IPS-11a (cell line): ENCODE measurements around the gene GRIK2.
"Not testable (repeated sequence)": the region's sequence is repeated elsewhere in the genome, so short reads cannot be mapped to it uniquely, and the experiment has no call there.

Source experiments
- H3K4me3 ChIP-seq: one replicate; pipeline ENCODE4 v1.5.1; 2013; ENCODE audit warnings: low read depth, low read length, control low read depth

Gene GRIK2

DNA sequence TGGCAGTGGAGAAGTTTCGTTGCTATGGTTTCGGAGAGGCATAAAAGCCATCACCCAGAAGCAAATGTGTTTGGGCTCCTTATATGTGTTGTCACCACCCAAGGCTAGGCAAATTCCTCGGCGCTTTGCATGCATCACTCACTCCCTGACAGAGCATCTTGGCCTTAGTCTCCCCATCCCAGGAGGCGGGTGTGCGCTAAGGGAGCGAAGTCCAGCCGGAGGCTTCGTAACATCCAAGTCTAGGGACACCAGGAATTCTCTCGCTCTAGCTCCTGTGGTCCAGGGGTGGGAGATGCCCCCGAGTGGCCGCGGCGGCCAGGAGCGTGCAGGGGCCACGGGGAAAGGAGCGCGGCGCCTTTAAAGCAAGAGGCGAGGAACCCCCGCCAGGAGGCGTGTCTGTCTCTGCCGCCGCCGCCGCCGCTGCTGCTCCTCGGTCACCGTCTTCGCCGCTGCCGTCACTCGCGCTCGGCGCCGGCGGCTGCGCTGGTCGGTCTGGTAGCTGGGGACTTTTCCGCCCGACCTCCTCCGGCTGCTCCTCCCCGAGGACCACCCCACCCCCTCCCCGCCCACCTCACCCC lies at the start of gene GRIK2:
TSS of gene GRIK2 (plus strand) at position 458 of the 578 bp plus-strand sequence.
- H3K4me3 ChIP-seq = peak within 1 kb of the TSS; percentile 71

DNA sequence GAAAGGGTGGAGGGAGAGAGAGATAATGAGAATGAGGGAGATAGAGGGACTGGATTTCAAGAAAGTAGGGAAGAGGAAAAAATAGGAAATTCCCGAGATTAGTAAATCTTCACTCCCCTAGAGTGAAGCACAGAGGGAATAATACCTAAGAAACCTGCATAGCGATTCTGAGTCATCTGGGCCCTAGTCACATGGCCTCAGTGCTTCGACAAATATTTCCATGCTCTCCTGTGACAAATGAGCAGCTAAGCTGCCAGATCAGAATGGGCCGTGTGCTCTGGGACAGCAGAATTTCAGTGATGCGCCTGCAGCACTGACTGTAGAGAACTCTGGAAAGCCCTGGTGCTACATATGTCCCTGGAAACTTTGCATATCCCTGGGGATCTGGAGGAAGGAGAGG lies 48.6 kb upstream of the GRIK2 start:
- no peak overlapping the region for H3K4me3 ChIP-seq

DNA sequence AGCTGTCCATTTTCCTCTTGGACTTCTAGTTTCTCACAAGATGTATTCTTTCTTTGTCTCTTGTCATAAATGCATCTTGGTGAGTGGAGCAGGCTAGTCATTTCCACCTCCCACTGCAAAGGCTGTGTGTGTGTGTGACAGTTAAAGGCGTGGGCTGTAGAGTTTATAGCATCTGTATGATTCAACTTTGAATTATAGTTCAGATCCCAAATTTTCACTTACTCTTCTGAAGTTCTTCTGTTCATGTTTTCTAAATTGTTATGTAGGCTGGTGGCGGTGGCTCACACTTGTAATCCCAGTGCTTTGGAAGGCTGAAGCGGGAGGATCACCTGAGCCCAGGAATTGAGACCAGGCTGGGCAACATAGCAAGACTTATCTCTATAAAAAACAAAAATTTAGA lies 44.7 kb upstream of the GRIK2 start:
- H3K4me3 ChIP-seq = no peak overlapping the region

DNA sequence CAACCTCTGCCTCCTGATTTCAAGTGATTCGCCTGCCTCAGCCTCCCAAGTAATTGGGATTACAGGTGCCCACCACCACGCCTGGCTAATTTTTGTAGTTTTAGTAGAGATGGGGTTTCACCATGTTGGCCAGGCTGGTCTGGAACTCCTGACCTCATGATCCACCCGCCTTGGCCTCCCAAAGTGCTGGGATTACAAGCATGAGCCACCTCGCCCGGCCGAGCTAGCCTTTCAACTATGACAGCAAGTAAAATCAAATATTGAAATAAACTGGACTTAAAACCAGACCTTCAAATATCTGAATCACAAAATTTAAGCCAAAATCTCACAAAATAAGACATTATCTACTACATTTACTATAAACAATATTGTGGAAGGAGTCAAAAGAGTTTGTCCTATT lies 42.9 kb upstream of the GRIK2 start:
- not testable (repeated sequence) for H3K4me3 ChIP-seq

DNA sequence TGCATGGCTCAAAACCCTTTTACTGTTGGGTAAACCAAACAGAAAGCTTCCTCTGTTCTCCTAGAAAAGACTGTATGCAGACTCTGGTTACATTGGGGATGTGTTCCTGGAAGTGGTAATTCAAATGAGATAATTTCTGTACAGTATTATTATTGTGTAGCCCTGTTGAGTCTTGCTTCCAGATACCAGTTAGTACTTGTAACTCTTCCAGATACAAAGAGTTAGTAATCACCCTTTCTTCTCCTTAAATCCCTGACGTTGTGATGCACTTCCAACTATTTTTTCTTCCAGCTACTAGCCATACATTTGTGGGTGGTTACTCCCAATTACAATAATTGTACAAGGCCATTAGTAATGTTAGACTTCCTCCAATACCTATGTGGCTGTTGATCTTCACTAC lies 42.3 kb upstream of the GRIK2 start:
- no peak overlapping the region for H3K4me3 ChIP-seq

DNA sequence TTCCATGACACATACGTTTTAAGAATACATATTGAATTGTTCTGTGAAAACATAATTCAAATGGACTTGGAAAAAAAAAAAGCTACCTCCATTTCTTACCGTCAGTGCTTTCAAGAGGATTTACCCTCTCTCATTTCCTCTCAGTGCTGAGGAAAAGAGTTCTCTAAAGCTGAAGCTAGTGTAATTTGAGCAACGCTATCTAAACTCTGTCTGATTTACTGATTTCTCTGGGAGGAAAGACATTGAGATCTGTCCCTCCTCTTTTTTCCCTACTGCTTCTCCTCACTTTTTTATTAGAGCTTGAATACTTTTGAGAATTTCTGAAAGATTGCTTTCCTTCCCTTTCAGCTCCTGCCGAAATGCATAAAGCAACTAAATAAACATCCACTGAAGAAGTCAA lies 41.2 kb upstream of the GRIK2 start:
- no peak overlapping the region for H3K4me3 ChIP-seq

DNA sequence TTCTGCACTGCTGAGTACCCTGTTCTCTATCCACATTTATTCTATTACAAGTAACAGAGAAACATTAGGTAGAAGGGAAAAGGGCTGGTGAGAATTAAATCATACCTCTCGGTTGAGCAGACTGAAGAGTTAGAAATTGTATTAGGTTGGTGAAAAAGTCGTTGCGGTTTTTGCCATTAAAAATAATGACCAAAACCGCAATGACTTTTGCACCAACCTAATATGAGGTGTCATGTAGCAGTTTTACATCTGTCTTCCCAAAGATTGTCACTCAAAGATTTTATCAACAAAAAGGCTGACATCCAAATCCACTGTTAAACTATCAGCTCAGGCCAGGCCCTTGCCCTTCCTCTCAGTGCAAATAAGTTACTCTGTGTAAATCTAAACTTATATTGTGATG lies 28.3 kb upstream of the GRIK2 start:
- H3K4me3 ChIP-seq = no peak overlapping the region

DNA sequence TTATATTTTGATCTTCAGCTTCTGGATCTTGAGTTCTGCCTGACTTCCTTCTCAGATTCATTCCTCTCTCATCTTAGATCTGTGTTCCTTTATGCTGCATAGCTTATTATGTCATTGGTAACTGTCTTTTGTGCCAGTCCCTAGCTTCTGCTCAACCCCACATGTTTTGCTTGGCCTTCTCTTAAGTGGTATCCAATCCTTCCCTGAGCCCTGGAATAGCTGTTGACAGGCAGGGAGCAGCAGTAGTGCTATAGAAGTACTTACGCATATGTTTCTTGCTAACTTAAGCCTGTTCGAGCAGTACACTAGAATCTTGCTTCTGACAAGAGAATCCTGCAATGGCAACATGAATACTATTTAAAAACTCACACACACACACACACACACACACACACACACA lies 13.6 kb upstream of the GRIK2 start:
- no peak overlapping the region for H3K4me3 ChIP-seq

DNA sequence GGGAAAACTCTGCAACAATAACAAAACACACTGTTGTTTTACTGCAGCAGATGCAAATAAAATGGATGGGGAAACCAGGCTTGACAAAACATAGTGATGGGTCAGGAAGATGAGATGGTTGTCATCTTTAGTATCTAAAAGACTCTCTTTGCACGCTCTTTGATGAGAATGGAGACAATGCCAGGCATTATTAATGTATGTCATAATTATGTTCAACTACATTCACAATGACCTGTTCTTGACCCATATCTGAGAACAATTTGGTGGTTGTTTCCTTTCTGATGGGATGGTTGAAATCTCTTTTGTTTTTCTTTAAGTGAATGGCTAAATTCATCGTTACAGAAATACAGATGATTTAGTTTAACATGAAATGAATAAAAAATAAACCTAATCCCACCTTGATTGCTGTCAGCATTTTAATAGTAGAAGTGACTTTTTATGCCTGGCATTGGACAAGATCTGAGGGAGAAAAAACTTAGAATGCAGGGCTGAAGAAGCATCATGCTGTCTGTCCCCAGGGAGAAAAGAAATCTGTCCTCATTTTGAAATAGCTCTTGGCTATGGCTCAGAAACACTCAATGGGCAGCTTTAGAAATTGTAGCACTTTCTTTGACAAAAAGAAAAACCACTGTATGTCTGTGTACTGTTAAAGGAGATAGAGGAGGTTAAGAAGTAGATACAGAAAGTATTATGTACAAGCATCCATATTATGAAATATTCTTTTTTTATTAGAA lies 12.4 kb upstream of the GRIK2 start:
- H3K4me3 ChIP-seq = no peak overlapping the region

DNA sequence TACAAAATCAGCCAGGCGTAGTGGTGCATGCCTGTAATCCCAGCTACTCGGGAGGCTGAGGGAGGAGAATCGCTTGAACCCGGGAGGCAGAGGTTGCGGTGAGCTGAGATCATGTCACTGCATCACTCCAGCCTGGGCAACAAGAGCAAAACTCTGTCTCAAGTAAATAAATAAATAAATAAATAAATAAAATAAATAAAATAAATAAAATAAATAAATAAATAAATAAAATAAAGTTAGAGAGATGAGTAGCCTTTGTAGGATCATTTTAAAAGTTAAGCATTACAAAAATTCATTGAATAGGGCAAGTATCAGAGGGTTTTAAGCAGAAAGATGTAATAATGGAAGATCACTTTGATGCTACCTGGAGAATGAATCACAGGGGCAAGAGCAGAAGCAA lies 9.8 kb upstream of the GRIK2 start:
- not testable (repeated sequence) for H3K4me3 ChIP-seq

DNA sequence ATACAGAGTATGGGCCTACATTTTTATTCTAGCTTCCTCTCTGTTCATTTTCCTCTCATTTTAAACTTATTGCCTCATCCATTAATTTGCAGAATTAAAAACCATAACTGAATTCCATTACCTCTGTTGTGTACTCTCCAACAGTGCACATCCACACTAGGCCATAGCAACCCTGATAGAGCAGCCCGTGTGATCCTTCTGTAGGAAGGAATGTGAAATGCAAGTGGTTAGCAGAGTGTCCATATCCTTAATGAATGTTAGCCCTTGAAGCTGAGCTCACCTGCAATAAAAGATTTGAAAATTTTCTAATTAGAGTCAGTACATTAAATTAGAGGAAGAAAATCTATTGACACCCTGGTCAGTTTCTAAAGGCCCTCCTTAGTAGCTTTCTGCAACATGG lies 6.5 kb upstream of the GRIK2 start:
- H3K4me3 ChIP-seq = no peak overlapping the region

DNA sequence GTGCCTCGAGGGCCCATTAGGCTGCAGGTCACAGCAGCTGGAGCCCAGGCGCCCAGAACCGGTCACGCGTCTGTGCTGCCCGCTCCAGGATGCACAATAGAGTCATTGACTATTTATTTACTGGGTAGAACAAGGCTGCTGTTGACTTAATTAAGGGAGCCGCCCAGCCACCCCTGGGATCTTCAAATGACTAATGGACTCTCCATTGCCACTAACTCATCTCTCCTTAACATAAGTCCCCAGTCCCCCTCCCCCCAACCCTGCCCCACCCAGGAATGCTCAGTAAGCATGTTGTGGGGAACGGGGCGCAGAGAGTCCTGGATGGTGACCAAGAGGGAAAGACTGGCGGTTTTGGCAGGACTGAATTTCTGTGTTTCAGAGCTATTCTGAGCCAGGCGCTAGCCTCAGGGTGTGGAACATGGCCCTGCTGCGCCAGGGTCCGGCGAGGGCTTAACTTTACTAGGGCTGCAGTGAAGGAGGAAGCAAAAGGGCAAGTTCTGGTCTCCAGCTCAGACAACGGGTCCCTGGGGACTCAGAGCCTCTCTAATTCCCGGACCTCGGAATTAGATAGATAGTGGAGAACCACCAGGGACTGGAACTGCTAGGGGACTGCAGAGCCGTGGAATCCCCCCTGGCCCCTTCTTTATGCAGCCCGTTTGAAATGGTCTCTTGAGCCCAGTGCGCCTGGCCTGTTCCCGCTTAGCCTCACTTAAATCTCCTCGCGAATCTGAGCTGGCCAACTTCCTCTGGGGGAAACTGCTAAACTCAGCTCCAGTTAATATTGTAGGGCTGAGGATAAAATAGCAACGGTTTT lies 1.5 kb upstream of the GRIK2 start:
- H3K4me3 ChIP-seq = peak overlapping the region; percentile 71

DNA sequence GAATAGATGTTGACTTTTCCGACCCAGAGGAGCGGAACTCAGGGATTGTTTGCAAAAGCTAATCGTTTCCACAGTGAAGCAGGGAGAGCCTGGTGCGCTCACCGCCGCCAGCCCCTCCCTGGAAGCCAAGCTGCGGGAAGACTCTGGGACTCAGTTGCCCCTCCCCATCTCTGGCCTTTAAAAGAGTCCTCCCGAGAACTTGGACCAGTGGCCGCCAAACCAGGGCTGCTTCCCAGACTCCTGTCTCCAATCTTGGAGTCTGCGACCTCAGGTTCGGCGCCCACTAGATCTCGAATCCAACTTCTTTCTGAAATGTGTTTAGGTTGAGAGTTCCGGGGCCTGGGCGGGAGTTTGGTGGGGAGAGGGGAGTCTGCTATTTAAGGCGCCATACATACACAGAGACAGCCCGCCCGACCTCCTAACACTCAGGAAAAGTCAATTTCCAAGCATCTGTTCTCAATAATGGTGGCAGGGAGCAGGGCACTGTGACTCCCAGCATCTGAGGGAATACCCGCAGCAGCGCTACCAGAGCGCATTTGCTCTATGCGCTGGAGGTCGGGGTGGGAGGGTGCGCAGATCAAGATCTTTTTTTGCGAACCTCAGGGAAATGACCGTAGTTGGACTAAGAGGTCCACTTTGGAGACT lies 800 bp upstream of the GRIK2 start:
- H3K4me3 ChIP-seq = peak overlapping the region; percentile 71

DNA sequence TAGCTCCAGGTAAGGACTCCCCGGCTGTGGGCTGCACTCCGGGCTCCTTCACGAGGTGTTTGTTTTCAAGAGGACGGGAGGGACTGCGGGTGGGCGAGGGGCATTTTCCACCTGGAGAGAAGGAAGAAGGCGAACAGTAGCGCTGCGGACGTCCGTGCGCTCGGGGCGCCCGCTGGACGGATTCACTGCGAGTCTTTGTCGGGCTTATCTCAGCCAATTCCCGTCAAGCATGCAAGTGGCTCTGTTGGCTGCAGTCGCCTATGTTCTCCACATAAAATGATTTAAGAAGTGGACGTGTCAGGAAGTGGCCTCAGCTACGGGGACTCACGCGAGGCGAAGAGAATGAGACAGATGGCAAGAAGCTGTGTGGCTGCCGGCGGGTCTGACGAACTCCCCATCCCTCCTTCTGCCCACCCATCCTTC lies 332 bp downstream of the GRIK2 start:
- H3K4me3 ChIP-seq = peak overlapping the region; percentile 71

DNA sequence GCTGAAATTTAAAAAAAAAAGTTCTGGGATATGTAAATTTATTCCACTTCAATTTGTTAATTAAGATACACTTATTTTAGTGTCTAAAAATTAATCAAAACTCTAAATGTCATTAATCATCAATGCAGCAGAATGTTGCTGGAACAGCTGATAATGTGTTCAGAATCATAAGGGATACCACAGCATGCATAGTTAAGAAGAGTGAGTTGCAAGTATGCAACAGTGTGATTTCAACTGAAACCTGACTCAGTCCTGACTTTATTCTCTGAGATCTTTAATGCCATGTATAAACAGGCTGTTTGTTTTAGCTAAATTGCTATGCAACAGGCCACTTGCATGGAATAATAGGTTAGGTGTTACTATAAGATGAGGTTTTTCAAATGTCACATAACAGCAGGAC lies 1.4 kb downstream of the GRIK2 start:
- no peak overlapping the region for H3K4me3 ChIP-seq

DNA sequence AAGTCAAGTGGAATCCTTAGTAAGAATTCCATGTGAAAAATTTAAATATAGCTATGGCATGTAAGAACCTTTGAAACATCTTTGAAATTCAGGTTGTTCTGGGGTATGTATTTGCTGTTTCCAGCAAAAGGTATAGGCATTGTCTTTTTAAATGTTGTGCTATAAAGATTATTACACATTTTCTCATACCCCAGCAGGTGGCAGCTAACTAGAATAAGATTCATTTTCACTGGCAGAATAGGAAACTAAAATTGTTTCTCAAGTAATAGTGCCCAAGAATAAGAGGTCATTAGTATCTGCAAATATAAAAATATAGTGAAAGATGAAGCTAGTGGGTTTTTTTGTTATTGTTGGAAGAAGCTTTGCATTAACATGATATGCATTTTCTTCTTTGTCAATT lies 1.8 kb downstream of the GRIK2 start:
- no peak overlapping the region for H3K4me3 ChIP-seq

DNA sequence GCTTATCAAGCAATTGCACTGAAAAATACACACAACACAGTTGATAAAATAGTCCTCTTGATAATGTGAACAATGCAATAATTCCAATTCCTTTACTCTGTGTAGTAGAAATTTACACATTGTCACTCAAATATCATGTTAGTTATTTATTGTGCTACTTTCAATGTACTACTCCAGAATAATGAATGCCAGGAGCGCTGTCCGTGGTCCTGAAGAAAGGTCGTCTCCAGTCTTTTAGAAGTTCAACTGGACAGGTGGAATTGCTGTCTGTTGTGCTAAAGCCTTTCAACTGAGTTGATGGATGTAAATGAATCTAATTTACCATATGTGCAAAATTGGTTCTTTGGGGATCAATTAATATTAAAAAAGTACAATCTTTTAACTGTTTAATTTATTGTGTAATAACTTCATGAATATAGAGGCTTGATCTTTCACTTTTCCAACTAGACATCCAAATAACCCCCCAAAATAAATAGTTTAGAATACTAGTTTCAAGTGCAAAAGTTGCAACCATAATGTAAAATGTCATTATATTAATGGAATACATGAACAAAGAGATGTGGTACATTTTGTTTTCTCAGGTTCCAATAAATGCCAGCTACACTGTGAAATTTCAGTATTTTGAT lies 3.2 kb downstream of the GRIK2 start:
- no peak overlapping the region for H3K4me3 ChIP-seq

DNA sequence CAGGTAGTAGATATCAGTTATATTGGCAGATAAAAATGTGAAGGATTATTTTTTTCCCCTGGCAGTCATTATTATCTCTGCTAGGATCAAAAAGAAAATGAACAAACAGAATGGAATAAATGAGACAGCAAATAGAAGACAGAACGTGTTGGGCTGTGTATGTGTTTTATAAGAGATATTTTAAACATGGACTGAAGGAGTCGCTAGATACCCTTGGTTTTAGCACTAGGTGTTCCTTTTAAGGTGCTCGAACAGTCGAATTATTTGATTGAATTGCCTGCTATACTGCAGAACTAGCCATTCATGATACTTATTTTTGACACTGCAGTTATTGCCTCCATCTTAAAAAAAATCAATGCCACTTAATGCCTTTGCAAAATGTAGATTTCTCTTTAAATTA lies 3.7 kb downstream of the GRIK2 start:
- no peak overlapping the region for H3K4me3 ChIP-seq

DNA sequence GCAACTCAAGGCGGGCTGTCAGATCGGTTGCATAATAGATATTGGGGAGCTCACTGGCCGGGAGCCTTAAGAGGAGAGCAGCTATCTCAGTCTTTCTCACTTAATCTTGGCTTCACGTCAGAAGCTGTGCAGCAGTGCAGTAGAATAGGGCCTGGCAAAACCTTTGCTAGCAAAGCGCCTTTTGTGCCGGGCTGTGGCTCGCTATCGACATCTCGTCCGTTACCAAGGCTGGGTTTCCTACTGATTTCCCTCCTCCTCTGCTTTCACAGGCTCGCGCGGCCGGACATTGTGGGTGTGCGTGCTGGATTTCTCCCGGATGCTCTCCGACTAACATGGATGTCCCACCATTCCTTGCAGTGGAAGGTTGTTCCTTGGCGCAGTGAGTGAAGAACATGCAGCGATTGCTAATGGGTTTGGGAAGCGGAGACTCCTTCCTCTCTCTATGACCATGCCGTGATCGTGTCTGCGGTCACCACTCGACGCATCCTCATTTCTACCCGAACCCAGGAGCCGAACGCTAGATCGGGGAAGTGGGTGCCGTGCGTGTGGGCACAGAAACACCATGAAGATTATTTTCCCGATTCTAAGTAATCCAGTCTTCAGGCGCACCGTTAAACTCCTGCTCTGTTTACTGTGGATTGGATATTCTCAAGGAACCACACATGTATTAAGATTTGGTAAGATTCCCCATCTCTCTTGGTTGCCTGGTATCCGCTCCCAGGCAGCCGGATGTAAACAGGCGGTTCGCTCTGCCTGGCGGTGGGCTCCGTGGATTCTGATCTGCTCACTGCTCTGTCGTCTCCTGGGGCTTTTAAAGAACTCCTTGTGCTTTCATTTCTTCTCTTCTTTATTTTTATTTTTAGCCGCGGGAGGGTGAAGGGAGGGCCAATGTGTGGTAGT lies 5.5 kb downstream of the GRIK2 start:
- peak overlapping the region; percentile 37 for H3K4me3 ChIP-seq

DNA sequence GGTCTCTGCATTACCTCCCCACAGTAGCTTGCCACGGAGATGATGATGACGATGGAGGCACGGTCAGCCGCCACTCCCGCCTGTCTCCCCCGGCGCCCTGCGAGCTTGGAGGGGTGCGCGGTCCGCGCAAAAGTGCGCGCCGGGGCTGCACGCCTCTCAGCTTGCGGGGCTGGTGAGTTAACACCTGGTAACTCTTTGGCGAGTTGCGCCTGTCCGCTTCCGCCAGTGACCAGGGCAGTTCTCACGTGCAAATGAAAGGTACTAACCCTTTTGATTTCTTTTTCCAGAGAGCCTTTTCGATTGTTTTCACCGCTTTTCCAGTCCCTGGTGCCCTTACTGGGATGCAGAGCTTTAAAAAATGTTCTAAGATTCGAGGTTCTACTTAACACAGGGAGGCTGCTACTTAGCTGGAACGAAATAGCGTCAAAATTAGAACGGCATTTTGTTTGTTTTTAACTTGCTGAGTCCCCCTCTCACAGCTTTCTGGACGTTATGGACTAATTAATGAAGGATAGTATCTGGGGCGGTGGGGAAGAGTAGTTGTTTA lies 6.2 kb downstream of the GRIK2 start:
- H3K4me3 ChIP-seq = peak overlapping the region; percentile 37
